PC-3 (cell line): ENCODE data around the gene P3H2.
A peak's percentile ranks its signal among the peaks of the same experiment; 100 is the strongest.

Experiments
- CTCF ChIP-seq: fragments of 300-600 bp; sonication (generic); conservative IDR thresholded peaks from 2 replicates; pipeline ENCODE4 v1.5.1; 2017; ENCODE audit warnings: antibody characterized with exemption, low read depth, mild to moderate bottlenecking, low read length
- EZH2 ChIP-seq: fragments of 300-600 bp; sonication (generic); IDR thresholded peaks from one replicate; pipeline ENCODE4 v1.6.1; 2017; ENCODE audit warnings: antibody characterized with exemption, mild to moderate bottlenecking, low read length; ENCODE audit not compliant: unreplicated experiment
- EZH2phosphoT487 ChIP-seq: fragments of 300-600 bp; sonication (generic); IDR thresholded peaks from 2 replicates; pipeline ENCODE4 v1.6.1; 2018; ENCODE audit warnings: mild to moderate bottlenecking, antibody characterized with exemption, low read length, borderline replicate concordance

GRCh38 chr3:190120269-190121060, at the start of gene P3H2:
- TF ChIP-seq CTCF (peak; percentile 64), EZH2 (no peak), EZH2phosphoT487 (no peak)
